PFSK-1 (cell line): ENCODE results near the gene PPP5C.
"Not testable (repeated sequence)": the region's sequence is repeated elsewhere in the genome, so short reads cannot be mapped to it uniquely, and the experiment has no call there.

Experiments used
- POLR2AphosphoS5 ChIP-seq: IDR thresholded peaks from 2 replicates; pipeline ENCODE4 v1.6.1; 2012; ENCODE audit warnings: low read depth, mild to moderate bottlenecking, control low read depth, low read length, moderate library complexity
- TAF1 ChIP-seq: IDR thresholded peaks from 2 replicates; pipeline ENCODE4 v1.6.1; 2012; ENCODE audit warnings: low read length, control low read depth, borderline replicate concordance; ENCODE audit not compliant: insufficient read depth

- TF ChIP-seq POLR2AphosphoS5 = peak; percentile 34; the same call in 1 of the 2 replicates
- TF ChIP-seq TAF1 = not testable (repeated sequence)
Measured at GRCh38 chr19:46415804-46416709, 69.2 kb downstream of the PPP5C start.
